ENCODE data around the gene IMPA2.

The IMPA2 gene

DNA sequence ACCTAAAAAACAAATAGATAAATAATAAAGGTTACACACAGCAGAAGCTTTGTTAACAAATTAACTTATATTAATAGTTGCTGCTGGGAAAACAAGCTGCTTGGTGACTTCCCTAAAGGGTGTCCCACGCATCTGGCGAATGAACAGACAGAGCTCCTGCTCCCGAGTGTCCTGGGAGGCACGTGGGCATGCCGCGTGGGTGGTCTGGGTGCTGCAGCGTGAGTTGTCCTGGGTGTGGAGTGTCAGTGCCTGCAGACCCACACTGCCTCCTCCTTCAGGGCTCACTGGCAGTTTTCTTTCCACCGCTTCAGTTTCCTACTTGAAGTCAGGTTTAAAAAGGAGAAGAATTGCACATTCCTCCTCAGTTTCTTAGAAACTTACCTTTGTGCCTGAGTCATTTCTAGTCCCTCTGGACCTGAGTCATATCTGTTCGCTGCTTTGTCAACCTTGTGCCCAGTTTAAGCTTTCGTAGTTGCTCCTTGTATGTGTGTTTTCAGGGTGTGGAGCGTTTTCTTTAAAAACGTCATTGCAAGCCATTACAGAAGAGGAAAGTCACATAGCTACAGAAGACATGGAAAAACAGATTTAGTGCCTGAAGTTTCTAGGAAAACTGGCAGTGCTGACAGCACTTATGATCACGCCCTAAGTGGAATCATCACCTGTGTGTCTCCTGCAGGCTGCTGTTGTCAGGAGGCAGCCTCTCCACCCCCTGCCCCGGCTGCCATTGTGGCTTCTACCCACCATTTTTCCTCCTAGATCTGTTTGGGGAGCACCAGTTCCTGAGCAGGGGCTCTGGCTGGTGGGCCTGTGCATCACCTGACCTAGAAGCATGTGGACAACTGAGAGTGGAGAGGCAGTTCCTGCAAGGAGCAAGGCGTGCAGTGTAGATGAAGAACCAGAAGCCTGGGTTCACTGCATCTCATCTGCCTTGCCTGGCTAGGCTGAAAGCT lies 24.5 kb downstream of the IMPA2 start:
- TF ChIP-seq, protein P1, sequence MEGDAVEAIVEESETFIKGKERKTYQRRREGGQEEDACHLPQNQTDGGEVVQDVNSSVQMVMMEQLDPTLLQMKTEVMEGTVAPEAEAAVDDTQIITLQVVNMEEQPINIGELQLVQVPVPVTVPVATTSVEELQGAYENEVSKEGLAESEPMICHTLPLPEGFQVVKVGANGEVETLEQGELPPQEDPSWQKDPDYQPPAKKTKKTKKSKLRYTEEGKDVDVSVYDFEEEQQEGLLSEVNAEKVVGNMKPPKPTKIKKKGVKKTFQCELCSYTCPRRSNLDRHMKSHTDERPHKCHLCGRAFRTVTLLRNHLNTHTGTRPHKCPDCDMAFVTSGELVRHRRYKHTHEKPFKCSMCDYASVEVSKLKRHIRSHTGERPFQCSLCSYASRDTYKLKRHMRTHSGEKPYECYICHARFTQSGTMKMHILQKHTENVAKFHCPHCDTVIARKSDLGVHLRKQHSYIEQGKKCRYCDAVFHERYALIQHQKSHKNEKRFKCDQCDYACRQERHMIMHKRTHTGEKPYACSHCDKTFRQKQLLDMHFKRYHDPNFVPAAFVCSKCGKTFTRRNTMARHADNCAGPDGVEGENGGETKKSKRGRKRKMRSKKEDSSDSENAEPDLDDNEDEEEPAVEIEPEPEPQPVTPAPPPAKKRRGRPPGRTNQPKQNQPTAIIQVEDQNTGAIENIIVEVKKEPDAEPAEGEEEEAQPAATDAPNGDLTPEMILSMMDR (IDR thresholded peaks at IDR 0.05; ENCODE audit: extremely low read depth, missing control alignments) = no peak
- no peak for DNase-seq (ENCODE audit: low spot score)

- TF ChIP-seq, protein P1 (IDR thresholded peaks at IDR 0.05; ENCODE audit: extremely low read depth, missing control alignments) = no peak
These were observed 25.2 kb downstream of the IMPA2 start for GRCh38 chr18:12006488-12006840.

DNA sequence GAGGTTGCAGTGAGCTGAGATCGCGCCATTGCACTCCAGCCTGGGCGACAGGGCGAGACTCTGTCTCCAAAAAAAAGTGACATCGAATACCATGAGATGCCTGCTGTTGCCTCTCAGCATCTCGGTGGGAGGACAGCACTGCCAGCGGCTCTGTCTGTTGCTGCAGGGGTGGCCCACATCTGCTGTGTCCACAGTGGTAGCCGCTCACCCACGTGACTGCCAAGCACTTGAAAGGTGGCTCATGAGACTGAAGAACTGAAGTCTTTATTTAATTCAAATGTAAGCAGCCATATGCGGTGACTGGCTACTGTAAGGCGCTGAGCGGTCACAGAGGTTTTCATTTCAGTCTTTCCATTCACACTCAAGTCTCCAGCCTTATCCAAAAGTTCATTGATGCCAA lies 25.8 kb downstream of the IMPA2 start:
- TF ChIP-seq, protein P1 (IDR thresholded peaks at IDR 0.05; ENCODE audit: extremely low read depth, missing control alignments) = no peak

More at GRCh38 chr18:12006488-12006840, 25.2 kb downstream of the IMPA2 start:
- no peak for DNase-seq (ENCODE audit: low spot score)

GRCh38 chr18:12008181-12008767 lies 27.0 kb downstream of the IMPA2 start:
- TF ChIP-seq, protein P1 (IDR thresholded peaks at IDR 0.05; ENCODE audit: extremely low read depth, missing control alignments) = no peak
- no peak for DNase-seq (ENCODE audit: low spot score)

More for the DNA sequence above, 25.8 kb downstream of the IMPA2 start:
- DNase-seq (ENCODE audit: low spot score) = no peak

DNA sequence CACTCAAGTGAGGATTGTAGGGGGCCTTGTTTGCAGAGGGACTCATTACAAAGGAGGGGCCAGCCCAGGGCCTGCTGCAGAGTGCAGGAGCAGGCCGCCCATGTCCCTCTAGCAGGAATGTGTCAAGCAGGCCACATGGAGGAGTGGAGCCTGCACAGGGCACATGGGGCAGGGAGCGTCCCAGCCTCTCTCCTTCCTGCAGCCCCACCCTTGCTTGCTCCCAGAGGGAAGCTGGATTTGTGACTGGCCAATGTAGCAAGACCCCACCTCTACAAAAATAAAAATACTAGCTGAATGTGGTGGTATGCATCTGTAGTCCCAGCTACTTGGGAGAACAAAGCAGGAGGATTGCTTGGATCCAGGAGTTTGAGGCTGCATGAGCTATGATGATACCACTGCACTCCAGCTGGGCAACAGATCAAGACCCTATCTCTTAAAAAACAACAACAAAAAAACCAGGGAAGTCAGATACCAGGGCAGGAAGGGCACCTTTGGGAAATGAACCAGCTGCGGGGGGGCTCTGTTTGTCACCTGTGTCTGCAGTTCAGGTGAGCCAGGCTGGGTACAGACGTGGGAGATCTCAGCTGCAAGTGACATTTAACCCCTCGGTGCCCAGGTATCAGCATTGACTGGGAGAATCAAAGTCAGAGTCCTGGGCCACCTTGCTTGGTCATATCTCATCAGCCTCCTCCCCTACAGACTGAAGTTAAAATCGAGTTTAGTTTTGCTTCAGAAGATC lies 27.7 kb downstream of the IMPA2 start:
- TF ChIP-seq, protein P1 (IDR thresholded peaks at IDR 0.05; ENCODE audit: extremely low read depth, missing control alignments) = no peak
- no peak for DNase-seq (ENCODE audit: low spot score)

DNA sequence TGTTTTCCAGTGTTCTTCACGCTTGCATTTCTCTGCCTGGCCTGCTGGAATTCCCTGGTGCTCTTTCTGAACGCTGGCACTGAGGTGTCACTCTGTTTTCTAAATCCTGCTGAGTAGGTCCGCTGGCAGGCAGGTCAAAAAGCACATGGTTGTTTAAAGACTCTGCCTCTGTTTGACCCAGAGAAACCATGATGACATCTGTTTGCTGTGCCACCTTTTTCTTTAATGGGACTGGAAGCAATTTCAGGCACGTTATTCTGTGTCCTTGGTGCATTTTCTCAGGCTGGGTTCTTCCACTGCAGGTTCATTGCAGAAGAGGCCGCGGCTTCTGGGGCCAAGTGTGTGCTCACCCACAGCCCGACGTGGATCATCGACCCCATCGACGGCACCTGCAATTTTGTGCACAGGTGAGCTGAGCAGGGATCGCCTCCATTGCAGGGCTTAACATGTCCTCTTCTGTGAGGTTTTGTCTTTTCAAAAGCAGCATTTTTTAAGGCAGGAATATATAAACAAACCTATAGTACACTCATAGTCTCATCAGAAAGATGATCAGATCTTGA lies 28.4 kb downstream of the IMPA2 start:
- TF ChIP-seq, protein P1 (IDR thresholded peaks at IDR 0.05; ENCODE audit: extremely low read depth, missing control alignments) = no peak
- DNase-seq (ENCODE audit: low spot score) = no peak

Measured in GM20000 (cell line).